PC-3 (cell line): ENCODE results near the gene CEP83. TPM values are rescaled to one million over a fixed set of nuclear protein-coding genes. Genes with fewer than 3 reads are reported as not detected.

Source experiments
- ATAC-seq: fragments of 200-7000 bp; cut with Tn5 transposase; 2 replicates; pipeline ENCODE4 v1.9.1; 2020; ENCODE audit warnings: mild to moderate bottlenecking, moderate library complexity
- BruUV-seq: library from RNA; stranded (reverse); fragments of 400-500 nt; replicated peaks from 2 replicates; lab custom pipeline; 2021; lab: Mats Ljungman, UMichigan
- CTCF ChIA-PET: fragments of 300-600 bp; sonication (Branson Sonifier 250); formaldehyde crosslinking; loops from one replicate; lab custom pipeline; 2022; ENCODE audit warnings: antibody characterized with exemption; lab: Charles Lee
- POLR2A ChIA-PET: fragments of 300-600 bp; sonication (Branson Sonifier 250); formaldehyde crosslinking; loops from one replicate; lab custom pipeline; 2022; ENCODE audit warnings: antibody characterized with exemption; ENCODE audit not compliant: unreplicated experiment; lab: Charles Lee
- DNase-seq: peaks from one replicate; pipeline ENCODE4 v3.0.0-alpha.2; 2015
- H2AFZ ChIP-seq: fragments of 300-600 bp; sonication (generic); 2 replicates; pipeline ENCODE4 v1.6.0; 2016; ENCODE audit warnings: antibody characterized with exemption, low read length
- H3F3A ChIP-seq: fragments of 300-600 bp; sonication (generic); one replicate; pipeline ENCODE4 v1.6.0; 2017; ENCODE audit warnings: antibody characterized with exemption, low read length, control low read depth, mild to moderate bottlenecking; ENCODE audit not compliant: unreplicated experiment
- H3K27ac ChIP-seq: fragments of 300-600 bp; sonication (generic); 2 replicates; pipeline ENCODE4 v1.5.1; 2016; ENCODE audit warnings: mild to moderate bottlenecking, low read length
- H3K27me3 ChIP-seq: fragments of 300-600 bp; sonication (generic); 2 replicates; pipeline ENCODE4 v1.6.1; 2016; ENCODE audit warnings: low read length, mixed read lengths
- H3K36me3 ChIP-seq: fragments of 300-600 bp; sonication (generic); 2 replicates; pipeline ENCODE4 v1.6.1; 2016; ENCODE audit warnings: low read depth, mixed run types, low read length, mixed read lengths
- H3K4me1 ChIP-seq: fragments of 300-600 bp; sonication (generic); 2 replicates; pipeline ENCODE4 v1.5.1; 2016; ENCODE audit warnings: low read length; ENCODE audit not compliant: insufficient read depth
- H3K4me2 ChIP-seq: fragments of 300-600 bp; sonication (generic); 2 replicates; pipeline ENCODE4 v1.6.0; 2016; ENCODE audit warnings: low read length
- H3K4me3 ChIP-seq: fragments of 300-600 bp; sonication (generic); 2 replicates; pipeline ENCODE4 v1.5.1; 2016; ENCODE audit warnings: mild to moderate bottlenecking, low read length, mixed read lengths
- H3K79me2 ChIP-seq: fragments of 300-600 bp; sonication (generic); 2 replicates; pipeline ENCODE4 v1.6.1; 2017; ENCODE audit warnings: low read length, mixed read lengths
- H3K9ac ChIP-seq: fragments of 300-600 bp; sonication (generic); 2 replicates; pipeline ENCODE4 v1.6.0; 2016; ENCODE audit warnings: mild to moderate bottlenecking, low read length
- H3K9me2 ChIP-seq: fragments of 300-600 bp; sonication (generic); replicated peaks from 2 replicates; pipeline ENCODE4 v1.6.1; 2016; ENCODE audit warnings: mixed run types, low read length, mixed read lengths
- H3K9me3 ChIP-seq: fragments of 300-600 bp; sonication (generic); 2 replicates; pipeline ENCODE4 v1.6.1; 2016; ENCODE audit warnings: low read length, mixed read lengths
- H4K20me1 ChIP-seq: fragments of 300-600 bp; sonication (generic); 2 replicates; pipeline ENCODE4 v1.6.1; 2016; ENCODE audit warnings: low read length, mixed read lengths
- CTCF ChIP-seq: fragments of 300-600 bp; sonication (generic); conservative IDR thresholded peaks from 2 replicates; pipeline ENCODE4 v1.5.1; 2017; ENCODE audit warnings: antibody characterized with exemption, low read depth, mild to moderate bottlenecking, low read length
- EZH2 ChIP-seq: fragments of 300-600 bp; sonication (generic); IDR thresholded peaks from one replicate; pipeline ENCODE4 v1.6.1; 2017; ENCODE audit warnings: antibody characterized with exemption, mild to moderate bottlenecking, low read length; ENCODE audit not compliant: unreplicated experiment
- EZH2phosphoT487 ChIP-seq: fragments of 300-600 bp; sonication (generic); IDR thresholded peaks from 2 replicates; pipeline ENCODE4 v1.6.1; 2018; ENCODE audit warnings: mild to moderate bottlenecking, antibody characterized with exemption, low read length, borderline replicate concordance
- intact Hi-C: fragments of 100-400 bp; cut with micrococcal nuclease; formaldehyde crosslinking; loops from 2 replicates; pipeline ENCODE4 v1.9.0; 2023
- total RNA-seq: library from RNA; depleted of rRNA; stranded (reverse); fragments of >200 nt; gene quantifications from 2 replicates; pipeline ENCODE4 v1.2.3, GENCODE V29; 2014

CEP83 gene
- total RNA-seq, 1 experiment from 2014 or later = 11.8 TPM

- Histone ChIP-seq H3K4me3 (no peak overlapping the region), H4K20me1 (no peaks in the 10 kb centered on the region), H3K9me3 (no peaks in the 10 kb centered on the region), H2AFZ (no peak overlapping the region), H3K9me2 (no peaks in the 10 kb centered on the region), H3K36me3 (no peaks in the 10 kb centered on the region), H3K4me2 (no peak overlapping the region), H3K79me2 (peaks cover 76% of the 10 kb centered on the region), H3K9ac (no peak overlapping the region), H3K27me3 (no peaks in the 10 kb centered on the region), H3K27ac (no peak overlapping the region), H3K4me1 (no peaks in the 10 kb centered on the region), H3F3A (no peaks in the 10 kb centered on the region)
- no TSS peak for BruUV-seq
- intact Hi-C loops = no loop called here
- ATAC-seq (no peak), DNase-seq (peak; percentile 34)
- ChIA-PET CTCF (no interaction called here), POLR2A (no interaction called here)
- TF ChIP-seq EZH2phosphoT487 (no peak), EZH2 (no peak), CTCF (no peak)
Measured at GRCh38 chr12:94445662-94446061, 14.0 kb downstream of the CEP83 start.

DNA sequence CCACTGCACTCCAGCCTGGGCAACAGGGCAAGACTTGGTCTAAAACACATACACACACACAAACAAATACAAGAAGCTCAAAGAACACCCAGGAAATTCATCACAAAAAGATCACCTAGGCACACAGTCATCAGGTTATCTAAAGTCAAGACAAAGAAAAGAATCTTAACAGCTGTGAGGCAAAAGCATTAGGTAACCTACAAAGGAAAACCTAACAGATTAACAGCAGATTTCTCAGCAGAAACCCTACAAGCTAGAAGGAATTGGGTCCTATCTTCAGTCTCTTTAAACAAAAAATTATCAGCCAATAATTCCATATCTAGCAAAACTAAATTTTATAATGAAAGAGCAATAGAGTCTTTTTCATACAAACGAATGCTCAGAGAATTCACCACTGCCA, 22.4 kb downstream of the CEP83 start:
- H3K9me2 ChIP-seq = no peaks in the 10 kb centered on the region
- no peaks in the 10 kb centered on the region for H3K4me1 ChIP-seq
- no peak overlapping the region for H3K4me2 ChIP-seq
- ChIA-PET POLR2A (no interaction called here), CTCF (no interaction called here)
- BruUV-seq = no TSS peak
- H3K9ac ChIP-seq = no peak overlapping the region
- ATAC-seq (no peak), DNase-seq (no peak)
- no peaks in the 10 kb centered on the region for H3K27me3 ChIP-seq
- H3K79me2 ChIP-seq = peaks cover 68% of the 10 kb centered on the region
- no peaks in the 10 kb centered on the region for H3K9me3 ChIP-seq
- no peak overlapping the region for H3K27ac ChIP-seq
- H2AFZ ChIP-seq = no peak overlapping the region
- no peak overlapping the region for H3K4me3 ChIP-seq
- TF ChIP-seq EZH2 (no peak), EZH2phosphoT487 (no peak), CTCF (no peak)
- H4K20me1 ChIP-seq = peaks cover 4% of the 10 kb centered on the region; the same call in 1 of the 2 replicates
- intact Hi-C loops = no loop called here
- peaks cover 2% of the 10 kb centered on the region; the same call in 1 of the 2 replicates for H3K36me3 ChIP-seq
- H3F3A ChIP-seq = no peaks in the 10 kb centered on the region

- ATAC-seq (no peak), DNase-seq (no peak)
- Histone ChIP-seq H3K9ac (no peak overlapping the region), H2AFZ (no peak overlapping the region), H3K4me2 (no peak overlapping the region), H3K9me3 (peaks cover 8% of the 10 kb centered on the region), H4K20me1 (peaks cover 4% of the 10 kb centered on the region; the same call in 1 of the 2 replicates), H3K36me3 (peaks cover 12% of the 10 kb centered on the region; the same call in 1 of the 2 replicates), H3F3A (no peaks in the 10 kb centered on the region), H3K27me3 (no peaks in the 10 kb centered on the region), H3K27ac (no peak overlapping the region), H3K79me2 (peaks cover 62% of the 10 kb centered on the region), H3K4me1 (no peaks in the 10 kb centered on the region), H3K4me3 (no peak overlapping the region), H3K9me2 (no peaks in the 10 kb centered on the region)
- BruUV-seq = no TSS peak
- intact Hi-C loops = loop anchor here (2.0 kb wide), 1 partner anchor 291 kb away; no protein-coding TSS in a partner anchor
- CTCF ChIA-PET = no interaction called here
- TF ChIP-seq CTCF (no peak), EZH2phosphoT487 (no peak), EZH2 (no peak)
- POLR2A ChIA-PET = interaction anchor here (0.6 kb wide), 1 partner anchor 1362 kb away, joined by 6 read pairs; no protein-coding TSS in a partner anchor
Measured at GRCh38 chr12:94435511-94435927, 24.1 kb downstream of the CEP83 start.
